GM12801 (cell line): ENCODE measurements around the gene NBDY.

Experiments used
- TF ChIP-seq, protein P1 (sequence below): IDR thresholded peaks from one replicate; pipeline ENCODE4 v1.5.1; 2011; ENCODE audit warnings: control low read depth; ENCODE audit not compliant: insufficient read length; ENCODE audit errors: extremely low read depth

The NBDY gene

DNA sequence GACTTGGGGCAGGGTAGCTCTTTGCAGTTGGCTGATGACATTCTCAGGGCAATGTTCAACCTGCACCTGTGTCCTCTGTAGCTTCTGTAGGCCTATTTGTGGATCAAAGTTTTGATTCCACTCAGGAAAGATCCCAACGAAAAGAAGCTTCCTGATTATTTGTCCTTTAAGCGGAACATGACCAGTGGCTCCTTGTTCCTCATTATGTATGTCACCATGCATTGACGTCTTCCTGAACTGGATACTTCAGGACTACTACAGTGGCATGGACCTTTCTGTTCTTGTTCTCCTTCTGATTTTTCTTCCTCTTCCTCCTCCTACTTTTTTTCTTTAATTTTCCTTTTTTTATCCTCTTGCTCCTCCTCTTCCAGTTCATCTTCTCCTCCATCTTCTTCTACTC lies 62.4 kb downstream of the NBDY start:
- TF ChIP-seq, protein P1, sequence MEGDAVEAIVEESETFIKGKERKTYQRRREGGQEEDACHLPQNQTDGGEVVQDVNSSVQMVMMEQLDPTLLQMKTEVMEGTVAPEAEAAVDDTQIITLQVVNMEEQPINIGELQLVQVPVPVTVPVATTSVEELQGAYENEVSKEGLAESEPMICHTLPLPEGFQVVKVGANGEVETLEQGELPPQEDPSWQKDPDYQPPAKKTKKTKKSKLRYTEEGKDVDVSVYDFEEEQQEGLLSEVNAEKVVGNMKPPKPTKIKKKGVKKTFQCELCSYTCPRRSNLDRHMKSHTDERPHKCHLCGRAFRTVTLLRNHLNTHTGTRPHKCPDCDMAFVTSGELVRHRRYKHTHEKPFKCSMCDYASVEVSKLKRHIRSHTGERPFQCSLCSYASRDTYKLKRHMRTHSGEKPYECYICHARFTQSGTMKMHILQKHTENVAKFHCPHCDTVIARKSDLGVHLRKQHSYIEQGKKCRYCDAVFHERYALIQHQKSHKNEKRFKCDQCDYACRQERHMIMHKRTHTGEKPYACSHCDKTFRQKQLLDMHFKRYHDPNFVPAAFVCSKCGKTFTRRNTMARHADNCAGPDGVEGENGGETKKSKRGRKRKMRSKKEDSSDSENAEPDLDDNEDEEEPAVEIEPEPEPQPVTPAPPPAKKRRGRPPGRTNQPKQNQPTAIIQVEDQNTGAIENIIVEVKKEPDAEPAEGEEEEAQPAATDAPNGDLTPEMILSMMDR: no peak

DNA sequence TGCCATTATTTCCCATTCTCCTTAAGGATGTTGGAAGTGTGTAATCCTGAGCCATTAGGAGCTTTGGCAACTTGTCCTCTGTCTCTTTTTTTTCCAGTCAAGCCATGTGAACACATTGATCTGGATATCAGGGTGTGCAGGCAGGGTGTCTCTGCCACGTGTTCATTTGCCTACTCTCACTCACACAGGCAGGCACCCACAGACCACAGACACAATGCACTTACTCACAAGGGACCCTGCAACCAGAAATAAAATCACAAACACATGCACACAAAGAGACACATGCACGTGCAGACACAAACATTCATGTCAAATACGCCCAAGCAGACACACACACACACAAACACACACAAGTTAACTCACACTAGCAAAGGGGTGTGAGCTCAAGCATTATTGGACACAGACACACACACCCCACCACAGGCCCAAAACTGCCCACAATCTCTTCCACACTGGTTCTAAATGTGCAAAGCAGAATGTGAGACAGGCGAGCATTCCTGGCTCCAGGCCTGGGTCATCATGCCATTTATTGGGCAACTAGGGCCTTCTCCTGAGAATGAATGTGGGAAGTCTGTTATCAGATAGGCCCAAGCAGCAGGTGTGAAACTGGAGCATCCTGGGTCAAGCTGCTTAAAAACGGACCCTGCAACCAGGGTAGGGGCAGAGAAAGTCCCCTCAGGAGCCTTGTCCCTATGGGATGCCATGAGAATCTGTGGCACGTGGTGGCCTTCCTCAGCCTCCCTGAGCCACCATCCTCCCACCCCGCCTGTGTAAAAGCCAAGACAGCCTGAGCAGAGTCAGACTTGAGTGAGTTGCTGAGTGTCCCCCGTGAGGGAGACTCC lies 63.4 kb downstream of the NBDY start:
- TF ChIP-seq, protein P1: no peak

DNA sequence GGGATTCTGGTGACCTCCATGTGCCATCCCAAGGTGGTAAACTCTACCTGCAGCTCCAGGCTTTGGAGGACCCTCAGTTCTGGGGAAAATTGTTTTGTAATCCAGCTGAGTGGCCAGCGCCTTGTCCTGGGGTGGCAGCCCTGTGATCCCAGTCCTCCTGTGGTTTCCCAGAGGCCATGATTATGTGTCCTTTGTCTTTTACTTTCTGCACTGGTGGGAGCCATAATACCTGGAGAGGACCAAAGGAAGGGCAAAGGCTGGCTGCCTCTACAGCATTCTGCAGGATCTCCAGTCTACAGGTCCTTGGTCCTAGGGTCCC lies 64.0 kb downstream of the NBDY start:
- TF ChIP-seq, protein P1: no peak

DNA sequence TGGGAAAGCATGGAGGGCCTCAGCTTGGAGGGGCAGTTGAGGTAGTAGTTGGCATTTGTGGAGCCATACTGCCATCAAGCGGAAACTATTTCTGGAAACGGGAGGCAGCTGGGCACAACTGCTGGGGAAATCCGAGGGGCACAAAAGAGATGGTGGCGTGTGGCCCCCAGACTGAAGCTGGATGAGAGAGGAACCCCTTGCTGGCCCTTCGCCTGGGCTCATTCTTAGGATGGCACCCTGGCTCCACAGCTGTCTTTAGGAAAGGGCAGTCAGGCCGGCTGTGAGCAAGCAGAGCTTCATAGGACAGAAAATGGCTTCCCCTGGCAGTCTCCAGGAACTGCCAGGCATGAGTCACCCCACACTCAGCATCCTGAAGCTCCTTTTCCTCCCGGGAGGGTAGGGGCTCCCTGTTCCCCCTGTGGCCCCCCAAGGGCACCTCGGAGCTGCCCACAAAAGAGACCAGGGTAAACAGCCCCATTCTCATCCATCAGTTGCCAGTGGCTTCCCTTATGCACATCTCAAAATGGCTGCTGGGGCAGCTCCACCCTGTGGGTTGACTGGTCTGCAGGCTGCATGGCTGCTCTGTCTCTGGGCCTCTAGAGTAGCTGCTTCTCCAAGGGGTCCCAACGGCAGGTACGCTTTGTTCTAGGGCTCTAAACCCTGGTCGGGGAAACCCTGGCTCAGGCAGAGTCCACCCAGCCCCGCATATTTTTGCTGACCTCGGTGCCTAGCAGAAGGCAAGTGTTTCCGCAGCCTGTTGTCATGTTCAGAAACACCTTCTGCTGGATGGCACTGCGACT lies 64.7 kb downstream of the NBDY start:
- TF ChIP-seq, protein P1: no peak

DNA sequence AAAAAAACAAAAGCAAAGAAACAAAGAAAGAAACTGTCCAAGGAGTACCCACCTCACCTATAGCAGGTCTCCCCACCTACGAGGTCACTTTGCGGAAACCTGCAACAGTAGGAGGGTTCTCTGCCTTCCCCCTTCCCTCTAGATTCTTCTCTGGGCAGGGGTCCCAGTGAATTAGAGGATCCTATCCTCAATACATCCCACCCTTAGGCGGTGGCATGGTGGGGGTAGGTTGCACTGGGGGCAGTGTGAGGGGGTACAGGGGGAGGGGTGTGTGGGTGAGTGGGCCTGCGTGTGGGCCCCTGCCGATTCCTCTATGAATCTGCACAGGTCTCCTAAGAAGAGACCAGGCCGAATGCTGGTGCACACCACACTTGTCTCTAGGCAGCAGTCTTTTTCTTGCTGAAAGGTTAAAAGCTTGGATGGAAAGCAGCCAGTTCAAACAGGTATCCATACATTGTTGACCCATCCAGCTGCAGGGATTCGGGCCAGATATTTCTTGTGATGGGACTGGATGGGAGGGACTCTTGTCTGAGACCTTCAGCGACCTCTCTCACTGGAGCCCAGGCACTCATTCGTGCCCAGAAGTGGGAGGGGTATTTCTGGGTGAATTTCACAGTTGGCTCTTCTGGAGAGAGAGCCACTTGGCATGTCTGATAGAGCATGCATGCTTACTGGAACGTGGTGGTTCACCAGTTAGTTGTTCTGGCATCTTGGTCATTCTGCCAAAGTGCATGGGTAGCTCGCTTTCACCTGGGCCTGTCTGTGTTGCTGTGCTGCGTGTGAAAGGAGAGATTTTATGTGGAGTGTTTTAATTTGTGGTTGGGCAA lies 65.6 kb downstream of the NBDY start:
- TF ChIP-seq, protein P1: no peak

DNA sequence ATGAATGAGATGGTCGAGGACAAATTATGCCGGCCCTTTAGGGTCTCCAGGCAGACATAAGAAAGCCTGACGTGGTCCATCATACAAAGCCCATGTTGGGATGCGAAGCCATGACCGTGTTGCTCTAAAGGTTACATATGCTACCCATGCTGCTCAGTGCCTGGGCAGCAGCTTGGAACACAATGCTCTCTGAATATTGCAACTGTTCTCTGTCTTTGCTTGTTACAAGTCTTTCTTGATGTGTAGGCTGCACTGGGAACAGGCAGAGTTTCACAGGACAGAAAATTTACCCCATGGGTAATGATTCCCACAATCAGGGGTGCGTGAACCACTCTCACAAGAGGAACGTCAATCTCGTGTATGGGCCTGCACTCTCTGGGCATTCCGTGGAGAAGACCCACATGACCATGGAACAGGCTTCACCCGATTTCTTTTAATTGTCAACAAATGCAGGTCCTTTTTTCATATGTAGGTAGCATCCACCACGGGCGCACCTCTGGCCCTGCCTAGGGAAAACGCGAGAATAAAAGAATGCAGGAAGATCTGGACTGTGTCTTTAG lies 66.3 kb downstream of the NBDY start:
- TF ChIP-seq, protein P1: no peak
